Regular cardiac myocyte (primary cell): ENCODE data around the gene CD24. TPM values are rescaled to one million over a fixed set of nuclear protein-coding genes. Genes with fewer than 3 reads are reported as not detected.

Experiments
- total RNA-seq: library from RNA; depleted of rRNA; stranded (reverse); fragments of >200 nt; gene quantifications from 2 replicates; pipeline ENCODE4 v1.2.3, GENCODE V29; 2014

Gene CD24, protein sequence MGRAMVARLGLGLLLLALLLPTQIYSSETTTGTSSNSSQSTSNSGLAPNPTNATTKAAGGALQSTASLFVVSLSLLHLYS
- total RNA-seq = 12.3 and 16.6 TPM in 2 replicates

DNA sequence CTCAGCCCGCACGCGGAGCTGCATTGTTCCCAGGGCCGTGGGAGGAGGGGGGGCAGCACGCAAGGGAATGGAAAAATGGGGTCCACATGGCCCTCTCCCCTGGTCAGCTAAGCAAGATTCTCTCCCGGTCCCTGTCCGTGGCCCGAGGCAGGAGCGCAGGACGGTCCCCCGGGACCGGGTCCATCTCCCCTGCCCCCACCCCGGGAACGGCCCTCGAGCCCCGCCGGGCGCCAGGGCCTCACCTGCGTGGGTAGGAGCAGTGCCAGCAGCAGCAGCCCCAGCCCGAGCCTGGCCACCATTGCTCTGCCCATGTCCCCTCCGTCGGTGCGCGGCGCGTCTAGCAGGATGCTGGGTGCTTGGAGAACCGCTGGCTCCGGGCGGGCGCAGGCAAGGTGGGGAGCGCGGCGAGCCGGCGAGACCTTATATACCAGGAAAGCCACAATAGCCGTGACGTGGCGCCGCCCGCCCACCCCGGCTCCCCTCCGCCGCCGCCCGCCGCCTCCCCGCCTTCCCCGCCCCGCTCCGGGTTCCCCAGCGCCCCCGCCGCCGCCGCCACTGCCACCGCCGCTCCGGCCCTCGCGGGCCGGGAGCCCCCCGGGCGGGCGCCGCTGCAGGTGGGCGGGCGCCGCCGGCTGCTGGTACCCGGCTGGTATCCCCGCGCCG lies at the start of gene CD24:
CD24 (minus strand) TSS at position 394 of the 663 bp plus-strand sequence; CDS start at position 311, 83 bp downstream.

Other genes starting within 250 kb of the CD24 start
- 11.3 and 13.2 TPM in 2 replicates for gene MTRES1, start 53.5 kb upstream of the CD24 start, total RNA-seq
- 1.4 and 2.5 TPM in 2 replicates for gene BEND3, start 140.8 kb upstream of the CD24 start, total RNA-seq